ENCODE data around the gene PHOSPHO1. TPM values are rescaled to one million over a fixed set of nuclear protein-coding genes. Genes with fewer than 3 reads are reported as not detected.

Gene PHOSPHO1
- total RNA-seq, 8 experiments from 2014 or later = 0.13 to 67.9 (median 0.57) TPM; not detected in 1

- WGBS, 10 experiments = 0 to 60% (median 3%) methylated on average over 1 to 4 of the region's 31 CpGs; no CpG with 5 or more reads in 4 of the 10 experiments
- Histone ChIP-seq H3K4me1 (replicated peaks in 1 of 2) (no peaks in the 10 kb centered on the region), H3K4me3 (no peak overlapping the region), H3K27ac (no peak overlapping the region)
- in situ Hi-C loops (cut with MboI; ENCODE audit: low pct_unique_long_range_greater_than_20kb in 2 of 9, low sequenced_read_pairs in 9 of 9, unreplicated experiment in 9 of 9) = no loop called here
- ATAC-seq (replicated peaks in 6 of 8) = peak; percentile 9 to 69 (median 46)
Observed at GRCh38 chr17:49223517-49224197, 6.9 kb downstream of the PHOSPHO1 start.

DNA sequence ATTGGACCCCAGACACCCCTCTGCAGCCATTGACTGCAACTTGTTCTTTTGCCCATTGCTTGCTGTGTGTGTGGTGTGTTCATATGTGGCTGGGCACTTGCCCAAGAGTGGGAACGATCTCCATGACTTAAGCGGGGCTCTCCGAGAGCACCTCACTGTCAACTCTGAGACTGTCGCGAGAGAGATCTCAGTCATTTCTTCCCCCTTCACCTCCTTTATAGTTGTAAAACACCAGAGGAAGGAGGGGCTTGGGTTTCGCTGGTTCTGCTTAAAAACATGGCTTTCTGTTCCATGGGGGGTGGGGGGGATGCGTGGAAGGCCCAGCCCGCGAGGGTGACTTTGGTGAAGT, 7.4 kb downstream of the PHOSPHO1 start:
- no peak overlapping the region for H3K4me3 ChIP-seq
- peak in 1 of 8 experiments; percentile 3 for ATAC-seq (replicated peaks in 6 of 8)

DNA sequence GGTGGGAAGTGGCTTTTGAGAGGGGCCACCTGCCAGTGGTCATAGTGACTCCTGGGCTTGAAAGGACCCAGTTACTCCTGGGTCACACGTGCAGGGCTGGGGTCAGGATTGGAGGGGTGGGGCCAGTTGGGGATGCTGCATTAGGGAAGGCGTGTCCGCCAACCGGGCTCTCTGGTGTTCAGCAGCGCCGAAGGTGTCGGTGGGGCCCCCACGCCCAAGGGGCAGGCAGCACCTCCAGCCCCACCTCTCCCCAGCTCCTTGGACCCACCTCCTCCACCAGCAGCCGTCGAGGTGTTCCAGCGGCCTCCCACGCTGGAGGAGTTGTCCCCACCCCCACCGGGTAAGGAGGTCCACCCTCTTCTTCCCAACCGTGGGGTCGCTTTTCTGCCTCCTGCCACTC, 10.6 kb downstream of the PHOSPHO1 start:
- in situ Hi-C loops (cut with MboI; ENCODE audit: low pct_unique_long_range_greater_than_20kb in 2 of 9, low sequenced_read_pairs in 9 of 9, unreplicated experiment in 9 of 9) = no loop called here
- no peak overlapping the region for H3K4me3 ChIP-seq
- no peaks in the 10 kb centered on the region for H3K4me1 ChIP-seq (replicated peaks in 1 of 2)
- no peak for ATAC-seq (replicated peaks in 6 of 8)
- WGBS, 10 experiments = no CpG with 5 or more reads among the region's 15 CpGs
- H3K27ac ChIP-seq = no peak overlapping the region

More for the DNA sequence above, 7.4 kb downstream of the PHOSPHO1 start:
- Histone ChIP-seq H3K4me1 (replicated peaks in 1 of 2) (no peaks in the 10 kb centered on the region), H3K27ac (no peak overlapping the region)
- WGBS, 10 experiments = 3% methylated on average over 5 of the region's 9 CpGs; no CpG with 5 or more reads in 9 of the 10 experiments
- in situ Hi-C loops (cut with MboI; ENCODE audit: low pct_unique_long_range_greater_than_20kb in 2 of 9, low sequenced_read_pairs in 9 of 9, unreplicated experiment in 9 of 9) = no loop called here

DNA sequence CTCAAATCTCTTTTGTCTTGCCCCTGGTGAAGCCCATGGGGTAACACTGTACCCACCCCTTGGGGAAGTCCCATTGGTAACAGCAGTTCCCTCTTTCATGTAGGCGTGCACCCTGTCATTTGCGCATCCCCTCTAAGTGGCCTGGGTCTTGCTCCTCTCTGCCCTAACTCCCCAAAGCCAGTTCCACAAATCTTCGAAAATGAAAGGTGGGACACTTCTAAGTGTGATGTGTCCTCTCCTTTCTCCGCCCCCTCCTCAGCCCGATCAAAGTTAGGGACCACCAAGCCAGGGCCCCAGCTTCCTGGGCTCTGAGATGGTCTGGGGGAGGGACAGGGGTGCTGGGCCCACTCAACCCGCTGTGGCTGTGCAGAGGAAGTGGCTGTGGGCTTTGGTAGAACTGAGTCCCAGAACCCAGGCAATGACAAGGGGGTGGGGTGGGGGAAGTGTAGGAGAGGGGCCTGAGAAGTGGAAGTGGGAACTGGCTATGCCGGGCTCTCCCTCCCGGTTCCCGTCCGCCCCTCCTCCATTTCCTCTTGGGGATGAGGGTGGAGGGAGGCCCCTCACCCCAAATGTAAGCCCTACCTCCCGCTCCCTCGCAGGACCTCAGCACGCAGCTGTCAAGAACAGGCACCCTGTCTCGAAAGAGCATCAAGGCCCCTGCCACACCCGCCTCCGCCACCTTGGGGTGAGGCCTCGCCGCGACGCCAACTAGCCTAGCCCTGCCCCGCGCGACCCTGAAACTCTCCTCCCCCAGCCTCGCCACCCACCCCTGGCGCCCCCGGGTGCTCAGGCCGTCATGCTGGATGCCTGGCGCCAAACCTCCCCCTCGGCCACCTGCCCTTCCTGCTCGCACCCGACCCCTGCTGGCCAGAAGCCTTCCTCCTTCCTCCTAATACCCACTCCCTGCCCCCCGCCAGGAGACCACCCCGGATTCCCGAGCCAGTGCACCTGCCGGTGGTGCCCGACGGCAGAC, 11.4 kb downstream of the PHOSPHO1 start:
- Histone ChIP-seq H3K27ac (no peak overlapping the region), H3K4me1 (replicated peaks in 1 of 2) (no peaks in the 10 kb centered on the region), H3K4me3 (no peak overlapping the region)
- in situ Hi-C loops (cut with MboI; ENCODE audit: low pct_unique_long_range_greater_than_20kb in 2 of 9, low sequenced_read_pairs in 9 of 9, unreplicated experiment in 9 of 9) = no loop called here
- 60 to 100% (median 83%) methylated on average over 1 to 6 of the region's 37 CpGs; no CpG with 5 or more reads in 6 of the 10 experiments for WGBS, 10 experiments
- ATAC-seq (replicated peaks in 6 of 8) = peak in 1 of 8 experiments; percentile 4

GRCh38 chr17:49217651-49218413, 12.8 kb downstream of the PHOSPHO1 start:
- H3K27ac ChIP-seq = no peak overlapping the region
- ATAC-seq (replicated peaks in 6 of 8) = no peak
- 40 to 100% (median 75%) methylated on average over 1 to 2 of the region's 17 CpGs; no CpG with 5 or more reads in 6 of the 10 experiments for WGBS, 10 experiments
- H3K4me1 ChIP-seq (replicated peaks in 1 of 2) = no peaks in the 10 kb centered on the region
- in situ Hi-C loops (cut with MboI; ENCODE audit: low pct_unique_long_range_greater_than_20kb in 2 of 9, low sequenced_read_pairs in 9 of 9, unreplicated experiment in 9 of 9) = no loop called here
- H3K4me3 ChIP-seq = no peak overlapping the region

DNA sequence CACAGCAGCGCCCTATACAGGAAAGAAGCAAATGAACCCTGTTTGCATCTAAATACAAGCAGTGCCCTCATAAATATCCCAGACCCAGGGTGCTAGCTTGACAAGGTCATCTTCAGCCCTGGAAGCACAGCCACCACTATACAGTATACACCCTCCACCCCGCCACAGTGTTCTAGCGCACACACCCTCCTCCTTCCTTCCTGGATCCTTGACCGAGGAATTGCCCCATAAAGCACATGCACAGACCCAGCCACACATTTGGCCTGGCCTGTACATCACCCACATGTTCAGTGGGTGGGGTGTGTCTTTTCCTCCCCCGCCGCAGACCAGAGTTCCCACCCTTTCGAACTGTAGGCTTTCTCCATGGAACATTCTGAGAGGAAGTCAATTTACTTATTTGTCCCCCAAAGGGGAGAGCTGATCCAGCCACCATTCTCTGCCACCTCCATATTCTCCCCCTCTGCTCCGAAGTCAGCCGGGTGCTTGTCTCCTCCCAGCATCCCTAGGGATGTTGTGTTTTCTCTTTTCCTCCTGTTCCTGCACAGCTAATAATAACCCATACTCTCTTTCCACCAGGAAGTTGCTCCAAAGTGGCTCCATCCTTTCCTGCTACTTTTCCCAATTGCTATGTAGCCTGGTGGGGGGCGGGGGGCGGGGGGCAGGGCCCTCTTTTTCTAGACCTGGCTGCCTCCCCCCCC, 13.5 kb downstream of the PHOSPHO1 start:
- 0 to 90% (median 79%) methylated on average over 1 to 6 of the region's 11 CpGs for WGBS, 10 experiments
- ATAC-seq (replicated peaks in 6 of 8) = peak in 4 of 8 experiments; percentile 20 to 70 (median 28)
- H3K27ac ChIP-seq = no peak overlapping the region
- in situ Hi-C loops (cut with MboI; ENCODE audit: low pct_unique_long_range_greater_than_20kb in 2 of 9, low sequenced_read_pairs in 9 of 9, unreplicated experiment in 9 of 9) = no loop called here
- H3K4me3 ChIP-seq = no peak overlapping the region
- H3K4me1 ChIP-seq (replicated peaks in 1 of 2) = no peaks in the 10 kb centered on the region

DNA sequence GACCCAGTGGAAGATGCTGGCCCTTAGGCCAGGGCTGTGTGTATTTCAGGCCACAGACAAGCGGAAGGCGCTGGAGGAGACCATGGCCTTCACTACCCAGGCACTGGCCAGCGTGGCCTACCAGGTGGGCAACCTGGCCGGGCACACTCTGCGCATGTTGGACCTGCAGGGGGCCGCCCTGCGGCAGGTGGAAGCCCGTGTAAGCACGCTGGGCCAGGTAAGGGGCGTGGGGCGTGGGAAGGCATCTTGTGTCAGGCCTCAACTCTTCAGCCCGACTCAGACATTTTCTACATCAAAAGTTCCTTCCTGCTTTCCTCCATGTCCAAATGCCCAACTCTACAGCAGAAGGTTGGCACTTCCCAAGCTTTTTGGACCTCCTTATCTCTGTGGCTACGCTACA, 14.1 kb downstream of the PHOSPHO1 start:
- no peaks in the 10 kb centered on the region for H3K4me1 ChIP-seq (replicated peaks in 1 of 2)
- in situ Hi-C loops (cut with MboI; ENCODE audit: low pct_unique_long_range_greater_than_20kb in 2 of 9, low sequenced_read_pairs in 9 of 9, unreplicated experiment in 9 of 9) = no loop called here
- no peak overlapping the region for H3K4me3 ChIP-seq
- WGBS, 10 experiments = 60 to 100% (median 85%) methylated on average over 1 to 4 of the region's 13 CpGs; no CpG with 5 or more reads in 3 of the 10 experiments
- no peak overlapping the region for H3K27ac ChIP-seq
- no peak for ATAC-seq (replicated peaks in 6 of 8)

DNA sequence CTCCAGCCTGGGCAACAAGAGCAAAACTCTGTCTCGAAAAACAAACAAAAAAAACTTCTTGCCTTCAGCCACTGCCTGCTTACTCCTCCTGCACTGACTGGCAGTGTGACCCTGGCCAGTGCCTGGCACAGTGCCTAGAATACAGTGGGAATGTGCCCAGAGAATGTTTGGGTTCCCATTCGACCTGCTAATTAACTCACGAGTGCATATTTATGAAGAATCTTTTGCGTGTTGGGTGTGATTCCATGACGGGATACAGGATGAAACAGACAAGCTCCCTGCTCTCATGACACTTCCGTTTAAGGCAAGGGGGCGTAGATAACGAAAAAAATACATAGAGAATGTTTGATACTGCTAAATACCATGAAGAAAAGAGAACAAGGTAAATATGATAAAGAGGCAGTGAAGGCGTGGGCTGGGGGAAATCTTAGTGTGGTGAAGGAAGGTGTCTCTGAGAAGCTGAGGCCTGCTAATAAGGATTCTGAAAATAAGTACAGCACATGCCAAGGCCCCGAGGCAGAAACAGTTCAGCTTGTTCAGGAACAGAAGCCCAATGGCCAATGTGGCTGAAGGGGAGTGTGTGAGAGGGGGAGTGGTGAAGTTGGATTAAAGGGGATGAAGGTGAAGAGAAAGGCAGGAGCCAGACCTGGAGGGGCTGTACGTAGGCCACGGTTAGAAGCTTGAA, 15.8 kb downstream of the PHOSPHO1 start:
- H3K27ac ChIP-seq = no peak overlapping the region
- in situ Hi-C loops (cut with MboI; ENCODE audit: low pct_unique_long_range_greater_than_20kb in 2 of 9, low sequenced_read_pairs in 9 of 9, unreplicated experiment in 9 of 9) = no loop called here
- H3K4me3 ChIP-seq = no peak overlapping the region
- no peaks in the 10 kb centered on the region for H3K4me1 ChIP-seq (replicated peaks in 1 of 2)
- 15 to 87% (median 68%) methylated on average over 3 to 11 of the region's 12 CpGs for WGBS, 10 experiments
- ATAC-seq (replicated peaks in 6 of 8) = peak in 1 of 8 experiments; percentile 64

GRCh38 chr17:49213847-49214246, 16.7 kb downstream of the PHOSPHO1 start:
- Histone ChIP-seq H3K4me1 (replicated peaks in 1 of 2) (no peaks in the 10 kb centered on the region), H3K4me3 (no peak overlapping the region), H3K27ac (no peak overlapping the region)
- 20 to 90% (median 72%) methylated on average over 1 to 2 of the region's 2 CpGs; no CpG with 5 or more reads in 5 of the 10 experiments for WGBS, 10 experiments
- in situ Hi-C loops (cut with MboI; ENCODE audit: low pct_unique_long_range_greater_than_20kb in 2 of 9, low sequenced_read_pairs in 9 of 9, unreplicated experiment in 9 of 9) = no loop called here
- peak in 2 of 8 experiments; percentile 4 to 56 for ATAC-seq (replicated peaks in 6 of 8)

GRCh38 chr17:49213399-49213798, 17.2 kb downstream of the PHOSPHO1 start:
- ATAC-seq (replicated peaks in 6 of 8) = no peak
- Histone ChIP-seq H3K4me1 (replicated peaks in 1 of 2) (no peaks in the 10 kb centered on the region), H3K4me3 (no peak overlapping the region), H3K27ac (no peak overlapping the region)
- WGBS, 10 experiments = 13 to 100% (median 54%) methylated on average over 1 to 5 of the region's 5 CpGs; no CpG with 5 or more reads in 6 of the 10 experiments
- in situ Hi-C loops (cut with MboI; ENCODE audit: low pct_unique_long_range_greater_than_20kb in 2 of 9, low sequenced_read_pairs in 9 of 9, unreplicated experiment in 9 of 9) = no loop called here

DNA sequence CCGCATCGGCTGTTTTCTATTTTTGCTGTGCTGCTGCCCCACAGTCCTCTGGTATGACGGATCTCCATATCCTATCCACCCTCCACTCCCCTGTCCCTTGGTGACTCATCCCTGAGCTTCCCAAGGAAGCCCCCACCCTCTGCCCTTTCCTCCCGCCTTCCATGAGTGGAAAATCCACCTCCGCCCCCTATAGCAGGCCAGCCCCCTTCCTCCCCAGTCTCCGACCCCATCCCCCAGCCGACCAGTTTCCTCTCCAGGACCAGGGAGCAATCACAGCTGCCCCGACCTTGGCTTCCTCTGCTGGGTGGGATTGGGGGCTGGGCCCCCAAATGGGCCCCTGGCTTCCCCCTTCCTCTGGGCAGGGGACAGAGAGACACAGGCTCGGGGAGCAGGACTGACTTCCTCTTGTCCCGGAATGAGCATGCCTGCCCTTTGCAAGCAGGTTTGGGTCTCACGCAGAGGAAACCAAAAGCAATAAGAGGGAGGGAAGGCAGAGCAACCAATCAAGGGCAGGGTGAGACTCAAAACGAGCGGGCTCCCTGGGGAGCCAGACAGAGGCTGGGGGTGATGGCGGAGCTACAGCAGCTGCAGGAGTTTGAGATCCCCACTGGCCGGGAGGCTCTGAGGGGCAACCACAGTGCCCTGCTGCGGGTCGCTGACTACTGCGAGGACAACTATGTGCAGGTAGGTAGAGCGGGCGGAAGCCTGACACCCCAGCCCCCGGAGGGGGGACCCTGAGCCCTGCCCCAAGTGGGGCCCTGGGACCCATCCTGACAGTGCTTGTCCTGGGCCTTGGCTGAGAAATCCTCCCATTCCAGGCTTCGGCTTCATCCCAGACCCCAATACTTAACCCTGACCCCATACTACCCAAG, 20.2 kb downstream of the PHOSPHO1 start, which contains the start of the genes ABI3 and GNGT2:
TSS of gene ABI3 (plus strand) at position 550 of the 872 bp plus-strand sequence. CDS start at position 568, 18 bp downstream.
TSS of gene GNGT2 (minus strand) at position 417 of the 872 bp plus-strand sequence. CDS start 3,152 bp downstream, outside the sequence.
- Histone ChIP-seq H3K4me1 (replicated peaks in 1 of 2) (no peaks in the 10 kb centered on the region), H3K27ac (no peak within 1 kb of the TSS), H3K4me3 (no peak within 1 kb of the TSS)
- peak in 3 of 8 experiments; percentile 23 to 81 (median 75) for ATAC-seq (replicated peaks in 6 of 8)
- in situ Hi-C loops (cut with MboI; ENCODE audit: low pct_unique_long_range_greater_than_20kb in 2 of 9, low sequenced_read_pairs in 9 of 9, unreplicated experiment in 9 of 9) = no loop called here
- 0 to 80% (median 29%) methylated on average over 1 to 9 of the region's 22 CpGs; no CpG with 5 or more reads in 3 of the 10 experiments for WGBS, 10 experiments
